ENCODE data around the gene U2AF1L4.

Gene U2AF1L4

GRCh38 chr19:35721374-35721773 is 23.8 kb downstream of the U2AF1L4 start:
- no peak for DNase-seq (ENCODE audit: low read depth)
- TF ChIP-seq CTCF (conservative IDR thresholded peaks at IDR 0.05; ENCODE audit: low read depth, low read length) = no peak
- H3K4me3 ChIP-seq (ENCODE audit: low read length) = no peak overlapping the region

GRCh38 chr19:35720648-35721047 is 24.6 kb downstream of the U2AF1L4 start:
- TF ChIP-seq CTCF (conservative IDR thresholded peaks at IDR 0.05; ENCODE audit: low read depth, low read length) = no peak
- no peak overlapping the region for H3K4me3 ChIP-seq (ENCODE audit: low read length)
- no peak for DNase-seq (ENCODE audit: low read depth)

- no peak for TF ChIP-seq CTCF (conservative IDR thresholded peaks at IDR 0.05; ENCODE audit: low read depth, low read length)
- H3K4me3 ChIP-seq (ENCODE audit: low read length) = no peak overlapping the region
- no peak for DNase-seq (ENCODE audit: low read depth)
Observed at GRCh38 chr19:35720163-35720524, 25.1 kb downstream of the U2AF1L4 start.

GRCh38 chr19:35719402-35720162 is 25.6 kb downstream of the U2AF1L4 start:
- DNase-seq (ENCODE audit: low read depth) = no peak
- peak overlapping the region; percentile 81 for H3K4me3 ChIP-seq (ENCODE audit: low read length)
- TF ChIP-seq CTCF (conservative IDR thresholded peaks at IDR 0.05; ENCODE audit: low read depth, low read length) = no peak

GRCh38 chr19:35718345-35719041 is 26.7 kb downstream of the U2AF1L4 start:
- TF ChIP-seq CTCF (conservative IDR thresholded peaks at IDR 0.05; ENCODE audit: low read depth, low read length) = no peak
- no peak for DNase-seq (ENCODE audit: low read depth)
- peak overlapping the region; percentile 81 for H3K4me3 ChIP-seq (ENCODE audit: low read length)

- no peak for TF ChIP-seq CTCF (conservative IDR thresholded peaks at IDR 0.05; ENCODE audit: low read depth, low read length)
- H3K4me3 ChIP-seq (ENCODE audit: low read length) = peak within 1 kb of the TSS; percentile 81
- DNase-seq (ENCODE audit: low read depth) = no peak
Observed at GRCh38 chr19:35717665-35718344, 27.4 kb downstream of the U2AF1L4 start, which contains the start of gene KMT2B. Gene KMT2B (plus strand): TSS chr19:35718003. CDS start chr19:35718019, 16 bp downstream.

All from retinal pigment epithelial cell (primary cell).